AG09309 (cell line): ENCODE data around the gene HSPE1.

Experiments used
- DNase-seq: peaks from one replicate; pipeline ENCODE4 v3.0.0-alpha.2; 2010; ENCODE audit warnings: low read depth
- H3K4me3 ChIP-seq: 2 replicates; pipeline ENCODE4 v1.5.1; 2011; ENCODE audit warnings: mild to moderate bottlenecking, low read depth, low read length, moderate library complexity; ENCODE audit not compliant: control insufficient read depth
- CTCF ChIP-seq: IDR thresholded peaks from 2 replicates; pipeline ENCODE4 v1.5.1; 2011; ENCODE audit warnings: mild to moderate bottlenecking, low read depth, low read length, inconsistent platforms; ENCODE audit not compliant: insufficient read depth, control insufficient read depth; ENCODE audit errors: missing control alignments

HSPE1 gene

GRCh38 chr2:197498235-197498936 is 1.8 kb upstream of the HSPE1 start:
- peak overlapping the region; percentile 97 for H3K4me3 ChIP-seq
- no peak for DNase-seq
- TF ChIP-seq CTCF, result no peak

- H3K4me3 ChIP-seq, result peak overlapping the region; percentile 97
- no peak for TF ChIP-seq CTCF
- DNase-seq, result no peak
Measured at GRCh38 chr2:197498937-197499593, 1.1 kb upstream of the HSPE1 start.

- no peak for TF ChIP-seq CTCF
- peak overlapping the region; percentile 97 for H3K4me3 ChIP-seq
- DNase-seq, result no peak
Measured at GRCh38 chr2:197500503-197501131, 438 bp downstream of the HSPE1 start.

- no peak overlapping the region for H3K4me3 ChIP-seq
- no peak for TF ChIP-seq CTCF
- DNase-seq, result no peak
Measured at GRCh38 chr2:197502201-197502600, 2.0 kb downstream of the HSPE1 start.

- no peak for DNase-seq
- H3K4me3 ChIP-seq, result no peak overlapping the region
- no peak for TF ChIP-seq CTCF
Measured at GRCh38 chr2:197502685-197503084, 2.5 kb downstream of the HSPE1 start.

GRCh38 chr2:197504000-197504399 is 3.8 kb downstream of the HSPE1 start:
- no peak for DNase-seq
- no peak overlapping the region for H3K4me3 ChIP-seq
- no peak for TF ChIP-seq CTCF
